Activated T-cell treated with anti-CD3 and anti-CD28 coated beads, Interleukin-2, amount 50 U/mL, for 72 hours (primary cell): Measurements from ENCODE around the gene SPC24. TPM values are rescaled to one million over a fixed set of nuclear protein-coding genes. Genes with fewer than 3 reads are reported as not detected.
A peak's percentile ranks its signal among the peaks of the same experiment; 100 is the strongest.
"Not testable (repeated sequence)": the region's sequence is repeated elsewhere in the genome, so short reads cannot be mapped to it uniquely, and the experiment has no call there.

ENCODE experiments used
- ATAC-seq, 2 donors: fragments of 150-1000 bp; cut with Tn5 transposase; replicated peaks in 1 of 2; 2 replicates each; pipeline ENCODE4 v1.10.0; 2021; ENCODE audit warnings: moderate library complexity in 2 of 2, mild to moderate bottlenecking in 1 of 2
- DNase-seq, 2 donors: peaks; one replicate each; pipeline ENCODE4 v3.0.0; 2021 to 2022; ENCODE audit warnings: mixed read lengths in 1 of 2
- H3K27ac Mint-ChIP-seq: one replicate; pipeline ENCODE4 v1.8.0; 2022; ENCODE audit warnings: mild to moderate bottlenecking, moderate library complexity, mixed read lengths
- H3K27me3 Mint-ChIP-seq: one replicate; pipeline ENCODE4 v1.8.0; 2022; ENCODE audit warnings: low read depth, mixed read lengths
- H3K36me3 Mint-ChIP-seq, 2 donors: one replicate each; pipeline ENCODE4 v1.8.0; 2022; ENCODE audit warnings: mixed read lengths in 2 of 2, mild to moderate bottlenecking in 1 of 2; ENCODE audit not compliant: insufficient read depth in 2 of 2
- H3K4me1 Mint-ChIP-seq: one replicate; pipeline ENCODE4 v1.8.0; 2022; ENCODE audit warnings: low read depth, mixed read lengths
- H3K4me3 Mint-ChIP-seq, 2 donors: one replicate each; pipeline ENCODE4 v1.8.0; 2022; ENCODE audit warnings: mild to moderate bottlenecking in 2 of 2, mixed read lengths in 2 of 2, moderate library complexity in 2 of 2
- H3K9me3 Mint-ChIP-seq, 2 donors: one replicate each; pipeline ENCODE4 v1.8.0; 2022; ENCODE audit warnings: mixed read lengths in 2 of 2
- total RNA-seq, 2 donors: library from RNA; stranded (reverse); gene quantifications; one replicate each; pipeline ENCODE4 v1.2.3, GENCODE V29; 2022

Gene SPC24
- total RNA-seq, 2 donors from 2014 or later: 43.6 to 46.8 TPM

- Mint-ChIP-seq H3K9me3 (no peaks in the 10 kb centered on the region), H3K27me3 (no peaks in the 10 kb centered on the region), H3K27ac (no peak overlapping the region), H3K4me1 (no peaks in the 10 kb centered on the region), H3K36me3 (no peaks in the 10 kb centered on the region), H3K4me3 (no peak overlapping the region)
- ATAC-seq: no peak
- DNase-seq: no peak
These were observed 13.0 kb upstream of the SPC24 start for GRCh38 chr19:11168568-11168967.

GRCh38 chr19:11166281-11167142, 10.9 kb upstream of the SPC24 start:
- Mint-ChIP-seq H3K9me3 (no peaks in the 10 kb centered on the region), H3K36me3 (no peaks in the 10 kb centered on the region), H3K27me3 (no peaks in the 10 kb centered on the region), H3K4me1 (no peaks in the 10 kb centered on the region), H3K4me3 (no peak overlapping the region), H3K27ac (no peak overlapping the region)
- no peak for ATAC-seq
- no peak for DNase-seq

GRCh38 chr19:11165486-11166030, 10.0 kb upstream of the SPC24 start:
- no peaks in the 10 kb centered on the region for H3K36me3 Mint-ChIP-seq

GRCh38 chr19:11164879-11165406, 9.4 kb upstream of the SPC24 start:
- H3K36me3 Mint-ChIP-seq: no peaks in the 10 kb centered on the region
- H3K4me3 Mint-ChIP-seq: no peak overlapping the region
- ATAC-seq: no peak
- no peaks in the 10 kb centered on the region for H3K4me1 Mint-ChIP-seq
- DNase-seq: no peak
- no peaks in the 10 kb centered on the region for H3K27me3 Mint-ChIP-seq
- H3K9me3 Mint-ChIP-seq: no peaks in the 10 kb centered on the region
- H3K27ac Mint-ChIP-seq: no peak overlapping the region

More at GRCh38 chr19:11165486-11166030, 10.0 kb upstream of the SPC24 start:
- Mint-ChIP-seq H3K27ac (no peak overlapping the region), H3K27me3 (no peaks in the 10 kb centered on the region), H3K4me1 (no peaks in the 10 kb centered on the region), H3K9me3 (no peaks in the 10 kb centered on the region), H3K4me3 (no peak overlapping the region)
- no peak for DNase-seq
- ATAC-seq: no peak

GRCh38 chr19:11164296-11164695, 8.7 kb upstream of the SPC24 start:
- no peak overlapping the region for H3K27ac Mint-ChIP-seq
- no peaks in the 10 kb centered on the region for H3K9me3 Mint-ChIP-seq
- no peak for ATAC-seq
- no peaks in the 10 kb centered on the region for H3K4me1 Mint-ChIP-seq
- DNase-seq: no peak
- no peak overlapping the region for H3K4me3 Mint-ChIP-seq
- no peaks in the 10 kb centered on the region for H3K36me3 Mint-ChIP-seq
- H3K27me3 Mint-ChIP-seq: no peaks in the 10 kb centered on the region

- not testable (repeated sequence) for H3K9me3 Mint-ChIP-seq, H3K27me3 Mint-ChIP-seq, H3K27ac Mint-ChIP-seq, H3K4me3 Mint-ChIP-seq, H3K4me1 Mint-ChIP-seq, H3K36me3 Mint-ChIP-seq, ATAC-seq, DNase-seq
These were observed 4.8 kb upstream of the SPC24 start for GRCh38 chr19:11160440-11160768.

- Mint-ChIP-seq H3K9me3 (no peaks in the 10 kb centered on the region), H3K27me3 (no peaks in the 10 kb centered on the region), H3K4me1 (peaks cover 8% of the 10 kb centered on the region), H3K4me3 (no peak overlapping the region), H3K27ac (no peak overlapping the region), H3K36me3 (peaks cover 1 to 3% of the 10 kb centered on the region in 2 donors)
- DNase-seq: no peak
- ATAC-seq: no peak
These were observed 4.2 kb upstream of the SPC24 start for GRCh38 chr19:11159598-11160439.

- H3K4me1 Mint-ChIP-seq: peaks cover 28% of the 10 kb centered on the region
- peak overlapping the region; percentile 27 for H3K27ac Mint-ChIP-seq
- H3K9me3 Mint-ChIP-seq: no peaks in the 10 kb centered on the region
- peaks cover 6 to 15% of the 10 kb centered on the region in 2 donors for H3K36me3 Mint-ChIP-seq
- DNase-seq: no peak
- ATAC-seq: no peak
- H3K27me3 Mint-ChIP-seq: no peaks in the 10 kb centered on the region
- peak overlapping the region; percentile 84 for H3K4me3 Mint-ChIP-seq
These were observed 917 bp downstream of the SPC24 start for GRCh38 chr19:11154683-11155047.

GRCh38 chr19:11152318-11153062, 3.1 kb downstream of the SPC24 start:
- Mint-ChIP-seq H3K4me1 (peaks cover 28% of the 10 kb centered on the region), H3K4me3 (no peak overlapping the region), H3K36me3 (peaks cover 6 to 21% of the 10 kb centered on the region in 2 donors), H3K9me3 (no peaks in the 10 kb centered on the region), H3K27ac (no peak overlapping the region), H3K27me3 (no peaks in the 10 kb centered on the region)
- DNase-seq: no peak
- ATAC-seq: no peak

- Mint-ChIP-seq H3K4me1 (peaks cover 26% of the 10 kb centered on the region), H3K27me3 (no peaks in the 10 kb centered on the region), H3K4me3 (no peak overlapping the region), H3K36me3 (peaks cover 7 to 23% of the 10 kb centered on the region in 2 donors), H3K9me3 (no peaks in the 10 kb centered on the region), H3K27ac (no peak overlapping the region)
- DNase-seq (no peak), ATAC-seq (no peak)
These were observed 4.4 kb downstream of the SPC24 start for GRCh38 chr19:11151181-11151580.

GRCh38 chr19:11148001-11148400, 7.6 kb downstream of the SPC24 start:
- H3K9me3 Mint-ChIP-seq: no peaks in the 10 kb centered on the region
- H3K4me3 Mint-ChIP-seq: no peak overlapping the region
- H3K27ac Mint-ChIP-seq: no peak overlapping the region
- no peak for DNase-seq
- peaks cover 4 to 16% of the 10 kb centered on the region in 2 donors for H3K36me3 Mint-ChIP-seq
- no peak for ATAC-seq
- peaks cover 6% of the 10 kb centered on the region for H3K4me1 Mint-ChIP-seq
- no peaks in the 10 kb centered on the region for H3K27me3 Mint-ChIP-seq

GRCh38 chr19:11145536-11145924, 10.1 kb downstream of the SPC24 start:
- no peaks in the 10 kb centered on the region for H3K9me3 Mint-ChIP-seq
- H3K27ac Mint-ChIP-seq: no peak overlapping the region
- no peak for ATAC-seq
- no peaks in the 10 kb centered on the region for H3K4me1 Mint-ChIP-seq
- H3K4me3 Mint-ChIP-seq: no peak overlapping the region
- no peaks in the 10 kb centered on the region for H3K27me3 Mint-ChIP-seq
- no peak for DNase-seq
- peaks cover 4 to 8% of the 10 kb centered on the region in 2 donors for H3K36me3 Mint-ChIP-seq
